ENCODE data around the gene RMI2. TPM values are rescaled to one million over a fixed set of nuclear protein-coding genes. Genes with fewer than 3 reads are reported as not detected.

RMI2 gene
- total and polyA plus RNA-seq, 8 donors: 0.35 to 3.2 (median 1.2) TPM

DNA sequence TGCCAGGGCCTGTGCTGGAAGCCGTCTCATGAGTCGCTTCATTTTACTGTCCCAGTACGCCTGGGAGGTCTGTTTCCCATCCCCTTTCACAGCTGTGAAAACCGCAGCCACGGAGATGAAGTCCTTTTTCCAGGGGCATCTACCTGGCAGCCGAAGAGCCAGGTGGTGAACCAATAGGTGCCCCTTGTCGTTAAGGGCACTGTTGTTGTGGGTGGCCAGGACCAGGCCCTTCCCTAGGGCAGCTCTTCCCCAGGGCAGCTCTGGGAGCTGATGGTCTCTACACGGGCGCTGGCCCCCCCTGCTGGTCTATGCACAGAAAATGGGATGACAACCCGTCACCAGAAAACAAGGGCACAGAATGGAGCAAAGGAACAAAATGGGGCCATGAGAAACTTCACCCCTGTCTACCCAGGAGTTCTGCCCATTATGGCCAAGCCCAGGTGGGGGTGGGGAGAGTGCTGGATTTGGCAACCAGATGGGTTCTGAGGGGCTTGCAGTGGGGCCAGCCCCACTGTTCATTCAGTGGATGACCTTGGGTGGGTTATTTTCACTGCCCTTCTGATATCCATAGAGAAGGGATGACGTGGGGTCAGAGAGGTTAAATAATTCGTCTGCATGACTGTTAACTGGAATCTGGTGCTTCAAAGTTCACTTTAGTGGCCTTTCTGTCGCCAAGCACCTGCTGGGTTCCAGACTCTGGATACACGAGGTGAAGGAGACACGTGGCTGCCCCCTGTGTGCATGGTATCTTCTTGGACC is 11.5 kb downstream of the RMI2 start:
- no peaks in the 10 kb centered on the region for H3K4me1 ChIP-seq
- WGBS, 2 donors: 57 to 64% methylated on average over 15 of the region's 15 CpGs
- FAIRE-seq (no peak), DNase-seq (peak; percentile 41 to 84 (median 66)), ATAC-seq (peak in 3 of 4 donors; percentile 65 to 83 (median 80))
- intact Hi-C loops (cut with DNase I): loop anchor here in 1 of 3 donors (5.0 kb wide), 1 partner anchor 384 kb away; no protein-coding TSS in a partner anchor
- no peaks in the 10 kb centered on the region for H3K27me3 ChIP-seq
- no peaks in the 10 kb centered on the region for H3K9me3 ChIP-seq
- TF ChIP-seq, protein P1, sequence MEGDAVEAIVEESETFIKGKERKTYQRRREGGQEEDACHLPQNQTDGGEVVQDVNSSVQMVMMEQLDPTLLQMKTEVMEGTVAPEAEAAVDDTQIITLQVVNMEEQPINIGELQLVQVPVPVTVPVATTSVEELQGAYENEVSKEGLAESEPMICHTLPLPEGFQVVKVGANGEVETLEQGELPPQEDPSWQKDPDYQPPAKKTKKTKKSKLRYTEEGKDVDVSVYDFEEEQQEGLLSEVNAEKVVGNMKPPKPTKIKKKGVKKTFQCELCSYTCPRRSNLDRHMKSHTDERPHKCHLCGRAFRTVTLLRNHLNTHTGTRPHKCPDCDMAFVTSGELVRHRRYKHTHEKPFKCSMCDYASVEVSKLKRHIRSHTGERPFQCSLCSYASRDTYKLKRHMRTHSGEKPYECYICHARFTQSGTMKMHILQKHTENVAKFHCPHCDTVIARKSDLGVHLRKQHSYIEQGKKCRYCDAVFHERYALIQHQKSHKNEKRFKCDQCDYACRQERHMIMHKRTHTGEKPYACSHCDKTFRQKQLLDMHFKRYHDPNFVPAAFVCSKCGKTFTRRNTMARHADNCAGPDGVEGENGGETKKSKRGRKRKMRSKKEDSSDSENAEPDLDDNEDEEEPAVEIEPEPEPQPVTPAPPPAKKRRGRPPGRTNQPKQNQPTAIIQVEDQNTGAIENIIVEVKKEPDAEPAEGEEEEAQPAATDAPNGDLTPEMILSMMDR (IDR thresholded peaks at IDR 0.05): peak; percentile 7 to 36 (median 30)
- no peaks in the 10 kb centered on the region for H3K36me3 ChIP-seq
- peak overlapping the region in 3 of 4 donors; percentile 64 to 81 (median 80) for H3K27ac ChIP-seq
- H3K4me3 ChIP-seq: no peak overlapping the region

DNA sequence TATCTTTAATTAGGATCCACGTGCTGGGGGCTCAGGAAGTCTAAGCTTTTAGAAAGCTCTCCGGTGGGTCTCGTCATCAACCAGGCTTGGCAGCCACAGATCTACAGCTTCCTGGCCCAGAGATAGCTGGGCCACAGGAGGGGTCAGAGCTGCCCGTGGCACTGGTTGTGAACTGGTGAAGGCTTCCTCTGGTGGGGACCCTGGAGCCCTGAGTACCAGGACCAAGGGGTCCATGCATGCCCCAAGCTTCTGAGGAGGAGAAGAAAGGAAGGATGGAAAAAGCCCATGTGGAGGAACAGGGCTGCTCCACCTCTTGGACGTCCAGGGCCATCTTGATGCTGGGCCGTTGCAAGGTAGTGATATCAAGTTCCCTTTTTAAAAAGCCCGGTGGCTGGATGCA is 13.3 kb downstream of the RMI2 start:
- DNase-seq (no peak), FAIRE-seq (no peak), ATAC-seq (no peak)
- Histone ChIP-seq H3K9me3 (no peaks in the 10 kb centered on the region), H3K36me3 (no peaks in the 10 kb centered on the region), H3K27me3 (no peaks in the 10 kb centered on the region), H3K27ac (peak overlapping the region; percentile 64 to 83 (median 80)), H3K4me3 (no peak overlapping the region), H3K4me1 (no peaks in the 10 kb centered on the region)
- TF ChIP-seq, protein P1 (IDR thresholded peaks at IDR 0.05): no peak
- intact Hi-C loops (cut with DNase I): loop anchor here in 1 of 3 donors (5.0 kb wide), 1 partner anchor 386 kb away; no protein-coding TSS in a partner anchor
- 76 to 80% methylated on average over 7 of the region's 7 CpGs for WGBS, 2 donors

DNA sequence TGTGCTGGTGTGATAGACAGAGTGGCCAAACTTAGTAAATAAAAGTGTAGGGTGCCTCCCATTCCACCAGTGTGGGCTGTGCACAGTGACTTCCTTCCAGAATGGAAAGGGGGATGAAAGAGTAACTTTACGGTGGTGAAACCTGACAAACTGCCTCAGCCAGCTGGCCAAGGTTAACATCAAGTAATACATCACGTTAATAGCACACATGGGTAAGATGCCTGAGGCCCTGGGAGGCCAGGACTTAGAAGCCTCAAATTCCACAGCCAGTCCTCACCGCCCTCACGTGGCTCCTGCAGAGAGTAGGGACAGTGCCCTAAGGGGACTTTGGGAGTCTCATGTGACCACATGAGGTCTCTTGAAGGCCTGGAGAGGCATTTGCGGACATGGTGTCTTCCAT is 14.1 kb downstream of the RMI2 start:
- FAIRE-seq (no peak), DNase-seq (peak in 4 of 6 donors; percentile 64 to 72 (median 68)), ATAC-seq (peak; percentile 40 to 78 (median 62))
- TF ChIP-seq, protein P1 (IDR thresholded peaks at IDR 0.05): no peak
- intact Hi-C loops (cut with DNase I): loop anchor here in 1 of 3 donors (5.0 kb wide), 1 partner anchor 387 kb away; no protein-coding TSS in a partner anchor
- H3K27me3 ChIP-seq: no peaks in the 10 kb centered on the region
- H3K9me3 ChIP-seq: no peaks in the 10 kb centered on the region
- H3K27ac ChIP-seq: peak overlapping the region; percentile 71 to 83 (median 80)
- no peaks in the 10 kb centered on the region for H3K36me3 ChIP-seq
- H3K4me3 ChIP-seq: no peak overlapping the region
- WGBS, 2 donors: 56 to 61% methylated on average over 5 of the region's 5 CpGs
- peaks cover 0 to under 1% (median 0%) of the 10 kb centered on the region in 3 donors for H3K4me1 ChIP-seq

DNA sequence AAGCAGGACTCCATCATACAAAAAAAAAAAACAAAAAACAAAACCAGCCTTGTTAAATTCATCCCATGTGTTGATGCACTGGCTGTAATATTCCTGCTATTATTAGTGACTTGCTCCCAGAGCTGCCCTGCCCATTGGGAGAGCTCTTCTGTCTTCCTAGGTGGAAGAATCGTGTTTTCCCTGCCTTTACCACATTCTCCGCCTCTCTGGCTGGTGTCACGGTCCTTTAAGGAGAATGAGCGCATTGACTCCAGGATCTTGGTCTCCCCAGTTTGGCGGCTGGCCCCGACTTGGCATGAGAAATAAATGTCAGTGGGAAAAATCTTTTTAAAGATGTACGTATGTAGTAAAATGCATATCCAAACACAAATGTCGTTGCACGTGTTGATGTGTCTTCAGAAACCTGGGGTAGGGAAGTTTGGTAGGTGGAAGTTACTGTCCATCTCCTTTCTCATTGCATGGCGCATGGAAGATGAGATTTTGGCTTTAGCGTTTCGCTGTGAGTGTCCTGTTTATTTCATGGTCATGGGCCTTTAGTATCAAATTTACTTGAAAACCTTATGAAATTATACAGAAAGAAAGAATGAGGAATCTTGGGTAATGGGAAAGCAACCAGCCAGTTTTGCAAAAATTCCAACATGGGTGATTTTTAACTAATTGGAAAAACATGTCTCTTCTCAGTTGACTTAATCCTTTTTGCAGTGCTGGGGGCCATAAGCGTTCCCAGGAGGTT is 15.5 kb downstream of the RMI2 start:
- ATAC-seq (no peak), DNase-seq (no peak), FAIRE-seq (no peak)
- Histone ChIP-seq H3K9me3 (no peaks in the 10 kb centered on the region), H3K4me1 (peaks cover 0 to 10% (median 0%) of the 10 kb centered on the region in 3 donors), H3K27ac (peak overlapping the region in 1 of 4 donors; percentile 80), H3K27me3 (no peaks in the 10 kb centered on the region), H3K4me3 (no peak overlapping the region), H3K36me3 (no peaks in the 10 kb centered on the region)
- WGBS, 2 donors: 79 to 85% methylated on average over 13 of the region's 13 CpGs
- TF ChIP-seq, protein P1 (IDR thresholded peaks at IDR 0.05): no peak
- intact Hi-C loops (cut with DNase I): no loop called here
